ENCODE data around the gene SARNP.
A peak's percentile ranks its signal among the peaks of the same experiment; 100 is the strongest.
"Not testable (repeated sequence)": the region's sequence is repeated elsewhere in the genome, so short reads cannot be mapped to it uniquely, and the experiment has no call there.

The SARNP gene, protein sequence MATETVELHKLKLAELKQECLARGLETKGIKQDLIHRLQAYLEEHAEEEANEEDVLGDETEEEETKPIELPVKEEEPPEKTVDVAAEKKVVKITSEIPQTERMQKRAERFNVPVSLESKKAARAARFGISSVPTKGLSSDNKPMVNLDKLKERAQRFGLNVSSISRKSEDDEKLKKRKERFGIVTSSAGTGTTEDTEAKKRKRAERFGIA

GRCh38 chr12:55817345-55818139 is at the start of gene SARNP, which contains the start of gene ORMDL2:
Gene SARNP (minus strand): TSS chr12:55817724. CDS start chr12:55817701, 23 bp downstream.
Gene ORMDL2 (plus strand): TSS chr12:55818041. CDS start chr12:55819000, 959 bp downstream.
- peak; percentile 100 for DNase-seq (ENCODE audit: low read depth)
- peak within 1 kb of the TSS; percentile 83 for H3K4me3 ChIP-seq (ENCODE audit: low read depth, low read length)
- TF ChIP-seq, protein P1, sequence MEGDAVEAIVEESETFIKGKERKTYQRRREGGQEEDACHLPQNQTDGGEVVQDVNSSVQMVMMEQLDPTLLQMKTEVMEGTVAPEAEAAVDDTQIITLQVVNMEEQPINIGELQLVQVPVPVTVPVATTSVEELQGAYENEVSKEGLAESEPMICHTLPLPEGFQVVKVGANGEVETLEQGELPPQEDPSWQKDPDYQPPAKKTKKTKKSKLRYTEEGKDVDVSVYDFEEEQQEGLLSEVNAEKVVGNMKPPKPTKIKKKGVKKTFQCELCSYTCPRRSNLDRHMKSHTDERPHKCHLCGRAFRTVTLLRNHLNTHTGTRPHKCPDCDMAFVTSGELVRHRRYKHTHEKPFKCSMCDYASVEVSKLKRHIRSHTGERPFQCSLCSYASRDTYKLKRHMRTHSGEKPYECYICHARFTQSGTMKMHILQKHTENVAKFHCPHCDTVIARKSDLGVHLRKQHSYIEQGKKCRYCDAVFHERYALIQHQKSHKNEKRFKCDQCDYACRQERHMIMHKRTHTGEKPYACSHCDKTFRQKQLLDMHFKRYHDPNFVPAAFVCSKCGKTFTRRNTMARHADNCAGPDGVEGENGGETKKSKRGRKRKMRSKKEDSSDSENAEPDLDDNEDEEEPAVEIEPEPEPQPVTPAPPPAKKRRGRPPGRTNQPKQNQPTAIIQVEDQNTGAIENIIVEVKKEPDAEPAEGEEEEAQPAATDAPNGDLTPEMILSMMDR (IDR thresholded peaks at IDR 0.05; ENCODE audit: control insufficient read depth, extremely low read depth, insufficient read depth) = no peak

DNA sequence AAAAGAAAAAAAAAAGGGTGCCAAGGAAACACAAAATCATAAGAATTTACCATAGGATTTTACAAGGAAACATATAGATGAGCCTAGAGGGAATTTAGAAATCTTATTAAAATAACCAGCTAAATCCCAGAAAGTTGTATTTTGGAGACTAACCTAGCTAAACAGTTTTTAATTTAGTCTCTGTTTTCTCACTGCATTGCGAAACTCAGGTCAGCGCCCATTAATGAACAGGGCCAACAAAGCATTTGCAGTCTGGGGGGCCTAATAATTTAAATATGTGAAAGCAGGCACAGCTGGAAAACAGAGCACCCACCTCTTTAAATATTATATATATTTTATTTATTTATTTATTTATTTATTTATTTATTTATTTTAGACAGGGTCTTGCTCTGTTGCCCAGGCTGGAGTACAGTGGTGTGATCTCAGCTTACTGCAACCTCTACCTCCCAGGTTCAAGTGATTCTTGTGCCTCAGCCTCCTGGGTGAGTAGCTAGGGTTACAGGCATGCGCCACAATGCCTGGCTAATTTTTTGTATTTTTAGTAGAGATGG is 49.0 kb upstream of the SARNP start:
- not testable (repeated sequence) for DNase-seq (ENCODE audit: low read depth)

DNA sequence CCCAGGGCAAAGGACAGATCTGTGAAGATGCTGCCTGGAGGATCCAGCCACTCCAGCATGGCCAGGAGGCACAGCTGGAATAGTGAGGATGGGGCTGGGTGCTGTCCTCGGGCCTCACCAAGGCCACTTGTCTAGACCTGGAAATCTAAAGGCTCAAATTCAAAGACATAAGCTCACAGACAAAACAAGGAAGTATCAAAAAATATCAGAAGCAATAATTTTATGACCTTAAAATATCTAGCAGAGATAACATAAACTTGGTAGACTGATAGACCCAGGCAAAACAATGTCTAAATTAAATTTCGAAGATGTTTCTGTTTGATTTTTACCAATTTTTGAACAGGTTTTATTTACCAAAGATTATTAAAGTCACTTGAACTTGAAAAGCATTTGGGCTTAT is 47.8 kb upstream of the SARNP start:
- TF ChIP-seq, protein P1 (IDR thresholded peaks at IDR 0.05; ENCODE audit: control insufficient read depth, extremely low read depth, insufficient read depth) = no peak
- no peak for DNase-seq (ENCODE audit: low read depth)

More for the DNA sequence above, 49.0 kb upstream of the SARNP start:
- not testable (repeated sequence) for H3K4me3 ChIP-seq (ENCODE audit: low read depth, low read length)

GRCh38 chr12:55862931-55863330 is 45.4 kb upstream of the SARNP start:
- DNase-seq (ENCODE audit: low read depth); H3K4me3 ChIP-seq (ENCODE audit: low read depth, low read length): not testable (repeated sequence)

More for the DNA sequence above, 47.8 kb upstream of the SARNP start:
- no peak overlapping the region for H3K4me3 ChIP-seq (ENCODE audit: low read depth, low read length)

GRCh38 chr12:55862286-55862685 is 44.8 kb upstream of the SARNP start:
- TF ChIP-seq, protein P1 (IDR thresholded peaks at IDR 0.05; ENCODE audit: control insufficient read depth, extremely low read depth, insufficient read depth) = no peak
- H3K4me3 ChIP-seq (ENCODE audit: low read depth, low read length) = no peak overlapping the region
- DNase-seq (ENCODE audit: low read depth) = no peak

GRCh38 chr12:55861871-55862270 is 44.3 kb upstream of the SARNP start:
- no peak overlapping the region for H3K4me3 ChIP-seq (ENCODE audit: low read depth, low read length)
- DNase-seq (ENCODE audit: low read depth) = no peak
- TF ChIP-seq, protein P1 (IDR thresholded peaks at IDR 0.05; ENCODE audit: control insufficient read depth, extremely low read depth, insufficient read depth) = no peak

- no peak overlapping the region for H3K4me3 ChIP-seq (ENCODE audit: low read depth, low read length)
- DNase-seq (ENCODE audit: low read depth) = no peak
- TF ChIP-seq, protein P1 (IDR thresholded peaks at IDR 0.05; ENCODE audit: control insufficient read depth, extremely low read depth, insufficient read depth) = no peak
Measured at GRCh38 chr12:55861396-55861795, 43.9 kb upstream of the SARNP start.

Measured in LNCaP clone FGC (cell line).